HL-60 (cell line): ENCODE measurements around the gene PABPC5.

Experiments used
- DNase-seq, 2 experiments: peaks; one replicate each; pipeline ENCODE4 v3.0.0-alpha.2; 2010 to 2020; ENCODE audit warnings: low read depth in 1 of 2, low spot score in 1 of 2
- H3K27ac ChIP-seq: fragments of 250-450 bp; sonication (Bioruptor Pico); replicated peaks from 2 replicates; pipeline ENCODE4 v1.5.1; 2020; ENCODE audit warnings: mild to moderate bottlenecking, moderate library complexity
- H3K27me3 ChIP-seq: fragments of 250-450 bp; sonication (Bioruptor Pico); 2 replicates; pipeline ENCODE4 v1.5.1; 2021; ENCODE audit warnings: mild to moderate bottlenecking, moderate library complexity; ENCODE audit not compliant: insufficient read depth, poor library complexity, severe bottlenecking
- H3K4me3 ChIP-seq: replicated peaks from 2 replicates; pipeline ENCODE4 v1.5.1; 2011; ENCODE audit warnings: mild to moderate bottlenecking, control low read depth, low read length; ENCODE audit not compliant: insufficient read depth
- CTCF ChIP-seq: IDR thresholded peaks from one replicate; pipeline ENCODE4 v1.5.1; 2011; ENCODE audit warnings: low read length, control low read depth, inconsistent platforms; ENCODE audit not compliant: insufficient read depth
- TF ChIP-seq, protein P1 (sequence below): IDR thresholded peaks from 2 replicates; pipeline ENCODE4 v1.6.1; 2012; ENCODE audit warnings: low read depth; ENCODE audit not compliant: insufficient replicate concordance

The PABPC5 gene

DNA sequence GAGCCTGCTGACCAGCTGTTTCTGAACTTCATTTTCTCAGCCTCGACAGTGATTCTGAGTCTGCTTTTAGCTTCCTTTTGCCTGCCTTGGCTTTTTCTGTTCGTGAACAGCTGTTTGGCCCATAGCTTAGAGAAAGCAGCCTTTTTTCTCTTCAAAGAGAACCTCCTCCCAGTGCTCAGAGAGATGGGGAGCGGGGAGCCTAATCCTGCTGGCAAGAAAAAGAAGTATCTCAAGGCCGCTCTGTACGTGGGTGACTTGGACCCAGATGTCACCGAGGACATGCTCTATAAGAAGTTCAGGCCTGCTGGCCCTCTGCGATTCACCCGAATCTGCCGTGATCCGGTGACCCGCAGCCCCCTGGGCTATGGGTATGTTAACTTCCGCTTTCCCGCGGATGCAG lies 756 bp downstream of the PABPC5 start:
- DNase-seq = no peak
- TF ChIP-seq, protein P1, sequence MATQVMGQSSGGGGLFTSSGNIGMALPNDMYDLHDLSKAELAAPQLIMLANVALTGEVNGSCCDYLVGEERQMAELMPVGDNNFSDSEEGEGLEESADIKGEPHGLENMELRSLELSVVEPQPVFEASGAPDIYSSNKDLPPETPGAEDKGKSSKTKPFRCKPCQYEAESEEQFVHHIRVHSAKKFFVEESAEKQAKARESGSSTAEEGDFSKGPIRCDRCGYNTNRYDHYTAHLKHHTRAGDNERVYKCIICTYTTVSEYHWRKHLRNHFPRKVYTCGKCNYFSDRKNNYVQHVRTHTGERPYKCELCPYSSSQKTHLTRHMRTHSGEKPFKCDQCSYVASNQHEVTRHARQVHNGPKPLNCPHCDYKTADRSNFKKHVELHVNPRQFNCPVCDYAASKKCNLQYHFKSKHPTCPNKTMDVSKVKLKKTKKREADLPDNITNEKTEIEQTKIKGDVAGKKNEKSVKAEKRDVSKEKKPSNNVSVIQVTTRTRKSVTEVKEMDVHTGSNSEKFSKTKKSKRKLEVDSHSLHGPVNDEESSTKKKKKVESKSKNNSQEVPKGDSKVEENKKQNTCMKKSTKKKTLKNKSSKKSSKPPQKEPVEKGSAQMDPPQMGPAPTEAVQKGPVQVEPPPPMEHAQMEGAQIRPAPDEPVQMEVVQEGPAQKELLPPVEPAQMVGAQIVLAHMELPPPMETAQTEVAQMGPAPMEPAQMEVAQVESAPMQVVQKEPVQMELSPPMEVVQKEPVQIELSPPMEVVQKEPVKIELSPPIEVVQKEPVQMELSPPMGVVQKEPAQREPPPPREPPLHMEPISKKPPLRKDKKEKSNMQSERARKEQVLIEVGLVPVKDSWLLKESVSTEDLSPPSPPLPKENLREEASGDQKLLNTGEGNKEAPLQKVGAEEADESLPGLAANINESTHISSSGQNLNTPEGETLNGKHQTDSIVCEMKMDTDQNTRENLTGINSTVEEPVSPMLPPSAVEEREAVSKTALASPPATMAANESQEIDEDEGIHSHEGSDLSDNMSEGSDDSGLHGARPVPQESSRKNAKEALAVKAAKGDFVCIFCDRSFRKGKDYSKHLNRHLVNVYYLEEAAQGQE = no peak
- no peak for TF ChIP-seq CTCF
- Histone ChIP-seq H3K27me3 (peaks cover 4% of the 10 kb centered on the region), H3K4me3 (no peak overlapping the region), H3K27ac (no peak overlapping the region)
